Prostate gland (tissue), 2 donors: ENCODE measurements around the gene STXBP6. TPM values are rescaled to one million over a fixed set of nuclear protein-coding genes. Genes with fewer than 3 reads are reported as not detected.

Experiments used
- DNase-seq: peaks from one replicate; pipeline ENCODE4 v3.0.0-alpha.2; 2019; ENCODE audit warnings: low spot score
- H3K27ac ChIP-seq, 2 donors: fragments of 200-600 bp; sonication (generic); 2 replicates each; pipeline ENCODE4 v1.5.1; 2017 to 2019
- H3K27me3 ChIP-seq: fragments of 200-600 bp; sonication (generic); replicated peaks from 2 replicates; pipeline ENCODE4 v1.5.1; 2019; ENCODE audit not compliant: insufficient read depth
- H3K36me3 ChIP-seq, 2 donors: fragments of 200-600 bp; sonication (generic); 1 replicate in 1 of 2; 2 replicates in 1 of 2; pipeline versions ENCODE4 v1.5.1 to v1.8.1; 2017 to 2019
- H3K4me1 ChIP-seq: fragments of 200-600 bp; sonication (generic); replicated peaks from 2 replicates; pipeline ENCODE4 v1.5.1; 2019
- H3K4me3 ChIP-seq, 2 donors: fragments of 200-600 bp; sonication (generic); 2 replicates each; pipeline ENCODE4 v1.5.1; 2017 to 2019
- H3K9me3 ChIP-seq: fragments of 200-600 bp; sonication (generic); 2 replicates; pipeline ENCODE4 v1.5.1; 2017
- POLR2A ChIP-seq: fragments of 450-650 bp; IDR thresholded peaks from one replicate; pipeline ENCODE4 v1.6.1; 2016; ENCODE audit warnings: antibody characterized with exemption, mild to moderate bottlenecking
- POLR2AphosphoS5 ChIP-seq: sonication (generic); formaldehyde crosslinking; IDR thresholded peaks from one replicate; pipeline ENCODE4 v1.6.1; 2017; ENCODE audit warnings: antibody characterized with exemption
- WGBS: methylation state at CpG from one replicate; pipeline ENCODE4 v1.1.5; 2018; 5-methylcytosine and 5-hydroxymethylcytosine counted together
- intact Hi-C: fragments of 100-400 bp; cut with DNase I; formaldehyde crosslinking; loops from one replicate; pipeline ENCODE4 v1.14.2; 2022
- total RNA-seq, 2 donors: library from RNA; depleted of rRNA; stranded (reverse); fragments of >200 nt; gene quantifications; one replicate each; pipeline ENCODE4 v1.1.0, GENCODE V29; 2016
- TF ChIP-seq, protein P1 (sequence below), 4 experiments: fragments of 200-600 bp in 2 of 4; fragments of 450-650 bp in 2 of 4; sonication (generic) in 2 of 4; IDR thresholded peaks; 1 replicate in 3 of 4; 2 replicates in 1 of 4; pipeline ENCODE4 v1.5.1; 2016 to 2019; ENCODE audit warnings: antibody characterized with exemption in 4 of 4, mild to moderate bottlenecking in 2 of 4, moderate library complexity in 2 of 4

The STXBP6 gene
- total RNA-seq, 2 donors from 2014 or later, result 12.4 to 32.3 TPM

DNA sequence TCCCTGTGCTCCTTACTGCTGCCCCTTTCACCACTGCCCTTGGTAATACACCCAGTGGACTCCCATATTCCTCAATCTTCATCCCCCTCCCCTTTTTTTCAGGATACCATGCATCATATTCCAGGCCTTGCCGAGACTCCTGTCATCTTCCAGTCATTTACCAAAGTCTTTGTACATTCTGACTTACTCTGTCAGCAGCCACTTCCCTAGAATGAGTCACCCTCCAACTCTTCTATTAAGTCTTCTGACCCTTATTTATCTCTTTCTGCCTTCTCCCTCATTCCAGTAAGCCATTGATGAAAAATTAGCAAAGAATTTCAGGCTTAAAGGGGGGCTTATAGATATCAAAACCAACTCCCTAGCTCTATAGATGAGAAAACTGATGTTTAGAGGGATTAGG, 128.0 kb downstream of the STXBP6 start:
- no peaks in the 10 kb centered on the region for H3K27me3 ChIP-seq
- 85% methylated on average over 1 of the region's 1 CpG for WGBS
- TF ChIP-seq, protein P1, sequence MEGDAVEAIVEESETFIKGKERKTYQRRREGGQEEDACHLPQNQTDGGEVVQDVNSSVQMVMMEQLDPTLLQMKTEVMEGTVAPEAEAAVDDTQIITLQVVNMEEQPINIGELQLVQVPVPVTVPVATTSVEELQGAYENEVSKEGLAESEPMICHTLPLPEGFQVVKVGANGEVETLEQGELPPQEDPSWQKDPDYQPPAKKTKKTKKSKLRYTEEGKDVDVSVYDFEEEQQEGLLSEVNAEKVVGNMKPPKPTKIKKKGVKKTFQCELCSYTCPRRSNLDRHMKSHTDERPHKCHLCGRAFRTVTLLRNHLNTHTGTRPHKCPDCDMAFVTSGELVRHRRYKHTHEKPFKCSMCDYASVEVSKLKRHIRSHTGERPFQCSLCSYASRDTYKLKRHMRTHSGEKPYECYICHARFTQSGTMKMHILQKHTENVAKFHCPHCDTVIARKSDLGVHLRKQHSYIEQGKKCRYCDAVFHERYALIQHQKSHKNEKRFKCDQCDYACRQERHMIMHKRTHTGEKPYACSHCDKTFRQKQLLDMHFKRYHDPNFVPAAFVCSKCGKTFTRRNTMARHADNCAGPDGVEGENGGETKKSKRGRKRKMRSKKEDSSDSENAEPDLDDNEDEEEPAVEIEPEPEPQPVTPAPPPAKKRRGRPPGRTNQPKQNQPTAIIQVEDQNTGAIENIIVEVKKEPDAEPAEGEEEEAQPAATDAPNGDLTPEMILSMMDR (IDR thresholded peaks at IDR 0.05), result no peak
- TF ChIP-seq POLR2AphosphoS5, result no peak
- no peak for TF ChIP-seq POLR2A
- intact Hi-C loops, result no loop called here
- no peak overlapping the region for H3K4me3 ChIP-seq
- no peak overlapping the region for H3K27ac ChIP-seq
- no peaks in the 10 kb centered on the region for H3K36me3 ChIP-seq
- DNase-seq, result no peak
- no peaks in the 10 kb centered on the region for H3K9me3 ChIP-seq
- H3K4me1 ChIP-seq, result no peaks in the 10 kb centered on the region

DNA sequence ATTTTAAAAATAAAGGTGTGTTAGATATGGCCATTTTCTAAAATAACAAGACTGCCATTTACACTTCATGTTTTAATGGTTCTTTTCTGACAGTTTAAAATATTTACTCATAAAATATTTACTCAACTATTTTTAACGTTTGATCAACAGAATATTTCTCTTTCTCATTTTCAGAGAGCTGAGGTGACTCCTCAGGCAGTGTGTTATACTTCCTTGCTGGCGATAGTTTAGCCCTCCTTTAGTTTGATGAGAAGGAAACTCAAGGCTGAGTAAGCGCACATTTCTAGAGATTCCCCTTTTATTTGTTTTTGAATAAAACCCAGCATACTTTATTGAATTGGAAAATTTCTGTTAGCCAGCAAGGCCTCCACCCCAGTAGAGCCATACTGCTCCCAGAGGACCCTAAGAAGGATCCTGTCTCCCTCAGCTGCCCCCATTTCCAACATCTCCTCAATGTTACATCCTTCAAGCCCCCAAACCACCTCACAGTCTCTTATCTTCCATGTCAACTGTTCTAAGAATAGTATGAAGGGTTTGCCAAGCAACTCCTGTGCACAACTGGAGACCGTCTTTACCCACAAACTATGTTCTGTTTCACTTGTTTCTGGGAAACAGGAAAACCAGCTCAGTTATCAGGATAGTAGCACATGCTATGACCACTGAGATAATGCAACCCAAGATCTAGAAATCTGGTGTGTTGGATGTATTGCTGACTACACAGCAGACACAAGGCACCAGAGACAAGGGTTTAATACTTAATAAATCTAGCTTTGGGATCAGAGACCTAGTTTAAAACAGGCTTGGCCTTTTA, 129.5 kb downstream of the STXBP6 start:
- Histone ChIP-seq H3K27ac (peak overlapping the region; percentile 16 to 17), H3K4me1 (no peaks in the 10 kb centered on the region), H3K4me3 (no peak overlapping the region), H3K36me3 (no peaks in the 10 kb centered on the region), H3K9me3 (no peaks in the 10 kb centered on the region), H3K27me3 (no peaks in the 10 kb centered on the region)
- TF ChIP-seq, protein P1 (IDR thresholded peaks at IDR 0.05), result no peak
- no peak for TF ChIP-seq POLR2AphosphoS5
- no peak for TF ChIP-seq POLR2A
- intact Hi-C loops, result no loop called here
- DNase-seq, result no peak
- 66% methylated on average over 4 of the region's 4 CpGs for WGBS

DNA sequence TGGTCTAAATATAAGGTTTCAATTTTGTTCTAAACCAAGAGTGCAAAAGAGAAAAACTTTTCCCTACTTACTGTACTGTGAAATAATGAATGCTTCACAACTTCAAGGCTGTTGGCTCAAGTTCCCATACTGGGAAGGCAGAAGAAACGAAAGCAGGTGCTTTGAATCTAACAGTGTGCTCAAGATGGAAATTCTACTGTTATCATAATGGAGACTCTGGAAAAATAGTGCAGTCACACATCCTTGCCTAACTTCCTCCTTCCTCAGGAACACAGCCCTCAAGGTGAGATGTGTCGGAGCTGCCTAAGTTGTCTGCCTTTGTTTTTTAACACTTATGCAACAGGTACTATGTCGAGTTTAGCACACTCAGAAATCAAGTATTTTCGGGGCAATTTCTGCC, 131.1 kb downstream of the STXBP6 start:
- WGBS, result 82% methylated on average over 4 of the region's 4 CpGs
- Histone ChIP-seq H3K27me3 (no peaks in the 10 kb centered on the region), H3K36me3 (no peaks in the 10 kb centered on the region), H3K4me3 (no peak overlapping the region), H3K4me1 (no peaks in the 10 kb centered on the region), H3K27ac (no peak overlapping the region), H3K9me3 (no peaks in the 10 kb centered on the region)
- intact Hi-C loops, result no loop called here
- DNase-seq, result no peak
- TF ChIP-seq POLR2A (no peak), POLR2AphosphoS5 (no peak)
- TF ChIP-seq, protein P1 (IDR thresholded peaks at IDR 0.05), result no peak

DNA sequence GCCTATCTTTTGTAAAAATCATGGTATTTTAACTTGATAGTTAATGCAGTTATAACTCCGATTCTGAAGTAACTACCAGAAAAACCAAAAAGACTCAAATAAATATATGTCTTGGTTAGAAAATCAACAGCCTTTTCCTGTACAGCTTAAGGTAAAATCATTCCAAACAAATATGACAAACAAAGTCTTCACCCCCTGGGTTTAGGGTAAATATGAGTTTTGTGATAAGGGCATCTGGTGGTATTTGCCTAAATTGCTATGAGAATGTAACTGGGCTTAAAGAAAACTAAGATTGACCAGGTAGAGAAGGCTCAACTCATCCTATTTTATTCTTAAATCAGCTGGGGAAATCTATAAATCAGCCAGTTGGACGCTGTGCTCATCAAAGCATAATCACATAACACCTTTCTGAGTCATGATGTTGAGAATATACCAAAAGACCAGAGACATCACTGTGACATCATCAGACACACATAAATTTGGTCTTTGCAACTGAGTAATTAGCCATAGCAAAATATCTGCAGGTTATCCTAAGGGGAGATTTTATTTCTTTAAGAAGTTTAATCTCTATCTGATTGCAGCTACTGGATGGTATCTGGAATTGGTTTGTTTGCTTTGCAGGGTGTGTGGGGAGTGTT, 133.9 kb downstream of the STXBP6 start:
- Histone ChIP-seq H3K36me3 (no peaks in the 10 kb centered on the region), H3K27me3 (no peaks in the 10 kb centered on the region), H3K4me3 (no peak overlapping the region), H3K9me3 (no peaks in the 10 kb centered on the region), H3K27ac (no peak overlapping the region), H3K4me1 (peaks cover 5% of the 10 kb centered on the region)
- no peak for TF ChIP-seq POLR2A
- TF ChIP-seq POLR2AphosphoS5, result no peak
- TF ChIP-seq, protein P1 (IDR thresholded peaks at IDR 0.05), result no peak
- 81% methylated on average over 2 of the region's 2 CpGs for WGBS
- DNase-seq, result no peak
- intact Hi-C loops, result no loop called here
